22Rv1 (cell line): ENCODE measurements around the gene FUT8.

Experiments
- ZFX ChIP-seq: fragments of 450-650 bp; IDR thresholded peaks from 2 replicates; pipeline ENCODE4 v1.6.1; 2017; ENCODE audit warnings: antibody characterized with exemption, borderline replicate concordance
- TF ChIP-seq, protein P1 (sequence below): fragments of 450-650 bp; IDR thresholded peaks from 2 replicates; pipeline ENCODE4 v1.5.1; 2017; ENCODE audit warnings: mild to moderate bottlenecking

- TF ChIP-seq, protein P1, sequence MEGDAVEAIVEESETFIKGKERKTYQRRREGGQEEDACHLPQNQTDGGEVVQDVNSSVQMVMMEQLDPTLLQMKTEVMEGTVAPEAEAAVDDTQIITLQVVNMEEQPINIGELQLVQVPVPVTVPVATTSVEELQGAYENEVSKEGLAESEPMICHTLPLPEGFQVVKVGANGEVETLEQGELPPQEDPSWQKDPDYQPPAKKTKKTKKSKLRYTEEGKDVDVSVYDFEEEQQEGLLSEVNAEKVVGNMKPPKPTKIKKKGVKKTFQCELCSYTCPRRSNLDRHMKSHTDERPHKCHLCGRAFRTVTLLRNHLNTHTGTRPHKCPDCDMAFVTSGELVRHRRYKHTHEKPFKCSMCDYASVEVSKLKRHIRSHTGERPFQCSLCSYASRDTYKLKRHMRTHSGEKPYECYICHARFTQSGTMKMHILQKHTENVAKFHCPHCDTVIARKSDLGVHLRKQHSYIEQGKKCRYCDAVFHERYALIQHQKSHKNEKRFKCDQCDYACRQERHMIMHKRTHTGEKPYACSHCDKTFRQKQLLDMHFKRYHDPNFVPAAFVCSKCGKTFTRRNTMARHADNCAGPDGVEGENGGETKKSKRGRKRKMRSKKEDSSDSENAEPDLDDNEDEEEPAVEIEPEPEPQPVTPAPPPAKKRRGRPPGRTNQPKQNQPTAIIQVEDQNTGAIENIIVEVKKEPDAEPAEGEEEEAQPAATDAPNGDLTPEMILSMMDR, result no peak
- TF ChIP-seq ZFX, result no peak
Measured at GRCh38 chr14:65434216-65434850, 21.8 kb downstream of the FUT8 start.
